Adrenal gland (tissue), 5 donors: ENCODE results near the gene KIAA1191.

ENCODE experiments used
- POLR2A ChIP-seq, 2 donors: fragments of 450-650 bp; IDR thresholded peaks; one replicate each; pipeline ENCODE4 v1.6.1; 2017; ENCODE audit warnings: antibody characterized with exemption in 2 of 2, mild to moderate bottlenecking in 2 of 2, moderate library complexity in 1 of 2
- TF ChIP-seq, protein P1 (sequence below), 6 experiments: fragments of 450-650 bp in 4 of 6; fragments of 200-600 bp in 2 of 6; sonication (generic) in 1 of 6; IDR thresholded peaks; 1 replicate in 5 of 6; 2 replicates in 1 of 6; pipeline versions ENCODE4 v1.5.1 to v1.8.0; 2016 to 2021; ENCODE audit warnings: antibody characterized with exemption in 6 of 6, mild to moderate bottlenecking in 2 of 6, moderate library complexity in 1 of 6
- donor health status: DM: no; HTN: no; CAD: no.

DNA sequence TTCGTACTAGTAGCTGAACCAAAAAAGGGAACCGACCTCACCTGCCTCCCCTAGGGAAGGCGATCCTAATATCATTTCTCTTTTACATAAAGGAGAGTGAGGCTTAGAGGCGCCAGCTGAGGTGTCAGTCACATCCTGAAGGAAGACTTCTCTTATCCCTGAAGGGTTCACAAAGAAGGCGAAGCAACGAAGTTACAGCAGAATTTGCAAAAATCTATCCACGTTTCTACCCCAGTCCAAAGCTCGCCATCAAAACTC is 598 bp upstream of the KIAA1191 start:
- TF ChIP-seq, protein P1, sequence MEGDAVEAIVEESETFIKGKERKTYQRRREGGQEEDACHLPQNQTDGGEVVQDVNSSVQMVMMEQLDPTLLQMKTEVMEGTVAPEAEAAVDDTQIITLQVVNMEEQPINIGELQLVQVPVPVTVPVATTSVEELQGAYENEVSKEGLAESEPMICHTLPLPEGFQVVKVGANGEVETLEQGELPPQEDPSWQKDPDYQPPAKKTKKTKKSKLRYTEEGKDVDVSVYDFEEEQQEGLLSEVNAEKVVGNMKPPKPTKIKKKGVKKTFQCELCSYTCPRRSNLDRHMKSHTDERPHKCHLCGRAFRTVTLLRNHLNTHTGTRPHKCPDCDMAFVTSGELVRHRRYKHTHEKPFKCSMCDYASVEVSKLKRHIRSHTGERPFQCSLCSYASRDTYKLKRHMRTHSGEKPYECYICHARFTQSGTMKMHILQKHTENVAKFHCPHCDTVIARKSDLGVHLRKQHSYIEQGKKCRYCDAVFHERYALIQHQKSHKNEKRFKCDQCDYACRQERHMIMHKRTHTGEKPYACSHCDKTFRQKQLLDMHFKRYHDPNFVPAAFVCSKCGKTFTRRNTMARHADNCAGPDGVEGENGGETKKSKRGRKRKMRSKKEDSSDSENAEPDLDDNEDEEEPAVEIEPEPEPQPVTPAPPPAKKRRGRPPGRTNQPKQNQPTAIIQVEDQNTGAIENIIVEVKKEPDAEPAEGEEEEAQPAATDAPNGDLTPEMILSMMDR (IDR thresholded peaks at IDR 0.05) = no peak
- TF ChIP-seq POLR2A (IDR thresholded peaks at IDR 0.05) = no peak
